Measurements from ENCODE around the gene HMG20B. TPM values are rescaled to one million over a fixed set of nuclear protein-coding genes. Genes with fewer than 3 reads are reported as not detected.
A peak's percentile ranks its signal among the peaks of the same experiment; 100 is the strongest.

The HMG20B gene
- total RNA-seq, 2 donors from 2014 or later = 51.8 to 52.5 TPM

GRCh38 chr19:3535563-3535965 lies 37.2 kb upstream of the HMG20B start:
- peaks cover 0 to 6% of the 10 kb centered on the region in 2 donors for H3K4me1 ChIP-seq
- no peak for DNase-seq (ENCODE audit: low spot score)
- TF ChIP-seq, protein P1, sequence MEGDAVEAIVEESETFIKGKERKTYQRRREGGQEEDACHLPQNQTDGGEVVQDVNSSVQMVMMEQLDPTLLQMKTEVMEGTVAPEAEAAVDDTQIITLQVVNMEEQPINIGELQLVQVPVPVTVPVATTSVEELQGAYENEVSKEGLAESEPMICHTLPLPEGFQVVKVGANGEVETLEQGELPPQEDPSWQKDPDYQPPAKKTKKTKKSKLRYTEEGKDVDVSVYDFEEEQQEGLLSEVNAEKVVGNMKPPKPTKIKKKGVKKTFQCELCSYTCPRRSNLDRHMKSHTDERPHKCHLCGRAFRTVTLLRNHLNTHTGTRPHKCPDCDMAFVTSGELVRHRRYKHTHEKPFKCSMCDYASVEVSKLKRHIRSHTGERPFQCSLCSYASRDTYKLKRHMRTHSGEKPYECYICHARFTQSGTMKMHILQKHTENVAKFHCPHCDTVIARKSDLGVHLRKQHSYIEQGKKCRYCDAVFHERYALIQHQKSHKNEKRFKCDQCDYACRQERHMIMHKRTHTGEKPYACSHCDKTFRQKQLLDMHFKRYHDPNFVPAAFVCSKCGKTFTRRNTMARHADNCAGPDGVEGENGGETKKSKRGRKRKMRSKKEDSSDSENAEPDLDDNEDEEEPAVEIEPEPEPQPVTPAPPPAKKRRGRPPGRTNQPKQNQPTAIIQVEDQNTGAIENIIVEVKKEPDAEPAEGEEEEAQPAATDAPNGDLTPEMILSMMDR (IDR thresholded peaks at IDR 0.05) = no peak
- peaks cover 52% of the 10 kb centered on the region for H3K36me3 ChIP-seq
- no peak overlapping the region for H3K27ac ChIP-seq
- no peaks in the 10 kb centered on the region for H3K9me3 ChIP-seq
- H3K27me3 ChIP-seq = no peaks in the 10 kb centered on the region
- H3K4me3 ChIP-seq = no peak overlapping the region

- Histone ChIP-seq H3K27ac (no peak overlapping the region), H3K4me3 (no peak overlapping the region), H3K27me3 (no peaks in the 10 kb centered on the region), H3K9me3 (no peaks in the 10 kb centered on the region), H3K36me3 (peaks cover 48% of the 10 kb centered on the region), H3K4me1 (peaks cover 0 to 6% of the 10 kb centered on the region in 2 donors)
- no peak for DNase-seq (ENCODE audit: low spot score)
- TF ChIP-seq, protein P1 (IDR thresholded peaks at IDR 0.05) = no peak
These were observed 36.8 kb upstream of the HMG20B start for GRCh38 chr19:3535981-3536380.

- no peaks in the 10 kb centered on the region for H3K9me3 ChIP-seq
- DNase-seq (ENCODE audit: low spot score) = peak; percentile 65
- peak overlapping the region; percentile 33 to 40 for H3K27ac ChIP-seq
- TF ChIP-seq, protein P1 (IDR thresholded peaks at IDR 0.05) = no peak
- H3K4me1 ChIP-seq = peaks cover 0 to 6% of the 10 kb centered on the region in 2 donors
- H3K36me3 ChIP-seq = peaks cover 42% of the 10 kb centered on the region
- H3K27me3 ChIP-seq = no peaks in the 10 kb centered on the region
- no peak overlapping the region for H3K4me3 ChIP-seq
These were observed 36.2 kb upstream of the HMG20B start for GRCh38 chr19:3536429-3537100.

- no peak overlapping the region for H3K4me3 ChIP-seq
- TF ChIP-seq, protein P1 (IDR thresholded peaks at IDR 0.05) = no peak
- peaks cover 0 to 6% of the 10 kb centered on the region in 2 donors for H3K4me1 ChIP-seq
- H3K36me3 ChIP-seq = peaks cover 37% of the 10 kb centered on the region
- no peaks in the 10 kb centered on the region for H3K27me3 ChIP-seq
- no peak for DNase-seq (ENCODE audit: low spot score)
- H3K27ac ChIP-seq = peak overlapping the region; percentile 33 to 40
- H3K9me3 ChIP-seq = no peaks in the 10 kb centered on the region
These were observed 35.7 kb upstream of the HMG20B start for GRCh38 chr19:3537101-3537437.

GRCh38 chr19:3537438-3538240 lies 35.1 kb upstream of the HMG20B start:
- Histone ChIP-seq H3K36me3 (peaks cover 31% of the 10 kb centered on the region), H3K4me1 (peaks cover 0 to 6% of the 10 kb centered on the region in 2 donors), H3K27ac (peak overlapping the region; percentile 33 to 40), H3K4me3 (no peak overlapping the region), H3K9me3 (no peaks in the 10 kb centered on the region), H3K27me3 (no peaks in the 10 kb centered on the region)
- TF ChIP-seq, protein P1 (IDR thresholded peaks at IDR 0.05) = no peak
- no peak for DNase-seq (ENCODE audit: low spot score)

Measured in right atrium auricular region (tissue), 2 donors.